H1 (cell line): ENCODE results near the gene BORCS8. TPM values are rescaled to one million over a fixed set of nuclear protein-coding genes. Genes with fewer than 3 reads are reported as not detected.
A peak's percentile ranks its signal among the peaks of the same experiment; 100 is the strongest.

Experiments used
- CTCF ChIA-PET: fragments of 300-600 bp; sonication (Branson Sonifier 250); formaldehyde crosslinking; loops from one replicate; lab custom pipeline; 2021; ENCODE audit not compliant: partially characterized antibody; lab: Charles Lee
- POLR2A ChIA-PET: fragments of 300-600 bp; sonication (Branson Sonifier 250); formaldehyde crosslinking; loops from one replicate; lab custom pipeline; 2021; ENCODE audit warnings: inconsistent platforms; ENCODE audit not compliant: partially characterized antibody; lab: Charles Lee
- DNase-seq, 2 experiments: peaks; one replicate each; pipeline versions ENCODE4 v3.0.0 to v3.0.0-alpha.2; 2010 to 2022; ENCODE audit warnings: low spot score in 2 of 2, low read depth in 1 of 2, mixed read lengths in 1 of 2
- FAIRE-seq: peaks from 2 replicates; lab custom pipeline; 2011; peaks lifted over from hg19 to GRCh38; lab: Jason Lieb, UNC
- H2AFZ ChIP-seq: 2 replicates; pipeline ENCODE4 v1.8.1; 2012; ENCODE audit warnings: low read length, inconsistent platforms
- H2AK5ac ChIP-seq: 2 replicates; pipeline ENCODE4 v1.6.1; 2013; ENCODE audit warnings: low read depth, low read length
- H2BK120ac ChIP-seq: replicated peaks from 2 replicates; pipeline ENCODE3; 2013; ENCODE audit warnings: low read depth, low read length, inconsistent platforms
- H2BK12ac ChIP-seq: 2 replicates; pipeline ENCODE4 v1.6.1; 2013; ENCODE audit warnings: low read depth, low read length
- H2BK15ac ChIP-seq: 2 replicates; pipeline ENCODE4 v1.6.1; 2013; ENCODE audit warnings: low read length
- H2BK20ac ChIP-seq: 2 replicates; pipeline ENCODE4 v1.6.1; 2013; ENCODE audit warnings: low read length
- H2BK5ac ChIP-seq: 2 replicates; pipeline ENCODE4 v1.6.1; 2013; ENCODE audit warnings: low read depth, low read length
- H3K14ac ChIP-seq: 2 replicates; pipeline ENCODE4 v1.6.1; 2013; ENCODE audit warnings: inconsistent platforms; ENCODE audit not compliant: insufficient read length
- H3K18ac ChIP-seq: 2 replicates; pipeline ENCODE4 v1.6.1; 2013; ENCODE audit warnings: low read length; ENCODE audit errors: extremely low read depth
- H3K23ac ChIP-seq: 2 replicates; pipeline ENCODE4 v1.6.1; 2013; ENCODE audit warnings: inconsistent platforms; ENCODE audit not compliant: insufficient read length
- H3K23me2 ChIP-seq: 2 replicates; pipeline ENCODE4 v1.6.1; 2013; ENCODE audit warnings: low read depth, low read length
- H3K27ac ChIP-seq: 2 replicates; pipeline ENCODE4 v1.6.1; 2011; ENCODE audit warnings: low read depth, low read length, inconsistent platforms
- H3K27me3 ChIP-seq, 4 experiments: replicated peaks in 1 of 4; 1 replicate in 1 of 4; 2 replicates in 3 of 4; pipeline versions ENCODE4 v1.6.1 to v1.8.1; 2011 to 2013; ENCODE audit warnings: low read length in 3 of 4, mild to moderate bottlenecking in 3 of 4, inconsistent platforms in 2 of 4, mixed read lengths in 2 of 4, moderate library complexity in 1 of 4; ENCODE audit not compliant: control insufficient read depth in 3 of 4, insufficient read depth in 3 of 4; ENCODE audit errors: extremely low read depth in 1 of 4
- H3K36me3 ChIP-seq, 4 experiments: 2 replicates each; pipeline versions ENCODE4 v1.6.1 to v1.8.1; 2011 to 2013; ENCODE audit warnings: mild to moderate bottlenecking in 4 of 4, low read length in 3 of 4, moderate library complexity in 2 of 4, control low read depth in 1 of 4, inconsistent platforms in 1 of 4; ENCODE audit not compliant: insufficient read depth in 4 of 4, control insufficient read depth in 2 of 4
- H3K4ac ChIP-seq: replicated peaks from 2 replicates; pipeline ENCODE3; 2013; ENCODE audit warnings: low read length, low read depth, mixed read lengths, inconsistent platforms; ENCODE audit not compliant: insufficient read length
- H3K4me1 ChIP-seq, 4 experiments: replicated peaks in 1 of 4; 1 replicate in 1 of 4; 2 replicates in 3 of 4; pipeline versions ENCODE4 v1.6.1 to v1.8.1; 2011 to 2013; ENCODE audit warnings: low read length in 3 of 4, inconsistent platforms in 2 of 4, mixed read lengths in 1 of 4; ENCODE audit not compliant: insufficient read depth in 4 of 4, control insufficient read depth in 3 of 4
- H3K4me2 ChIP-seq, 2 experiments: 2 replicates each; pipeline versions ENCODE4 v1.6.1 to v1.8.1; 2011 to 2013; ENCODE audit warnings: low read depth in 2 of 2, low read length in 2 of 2, control low read depth in 1 of 2, inconsistent platforms in 1 of 2, mild to moderate bottlenecking in 1 of 2; ENCODE audit not compliant: insufficient read depth in 1 of 2
- H3K4me3 ChIP-seq, 4 experiments: fragments of 200-600, 300-600 bp in 1 of 4; sonication (generic), shearing (Covaris generic), sonication (Bioruptor Twin) in 1 of 4; 2 replicates each; pipeline versions ENCODE4 v1.5.1 to v1.8.1; 2011 to 2016; ENCODE audit warnings: low read length in 4 of 4, low read depth in 3 of 4, control low read depth in 2 of 4, inconsistent platforms in 2 of 4, mild to moderate bottlenecking in 2 of 4, mixed read lengths in 1 of 4, moderate library complexity in 1 of 4; ENCODE audit not compliant: insufficient read depth in 2 of 4; ENCODE audit errors: extremely low read depth in 1 of 4
- H3K56ac ChIP-seq: replicated peaks from 2 replicates; pipeline ENCODE3; 2013; ENCODE audit warnings: low read depth, mild to moderate bottlenecking, mixed read lengths, low read length, inconsistent platforms; ENCODE audit not compliant: insufficient read length
- H3K79me1 ChIP-seq: 2 replicates; pipeline ENCODE4 v1.6.1; 2013; ENCODE audit warnings: low read depth, low read length, control low read depth
- H3K79me2 ChIP-seq, 2 experiments: 2 replicates each; pipeline versions ENCODE4 v1.6.1 to v1.8.1; 2012 to 2013; ENCODE audit warnings: low read length in 2 of 2, mild to moderate bottlenecking in 2 of 2, inconsistent platforms in 1 of 2; ENCODE audit not compliant: insufficient read depth in 2 of 2, control insufficient read depth in 1 of 2
- H3K9ac ChIP-seq, 4 experiments: replicated peaks in 1 of 4; 1 replicate in 1 of 4; 2 replicates in 3 of 4; pipeline versions ENCODE4 v1.6.1 to v1.8.1; 2011 to 2013; ENCODE audit warnings: low read depth in 3 of 4, low read length in 3 of 4, control low read depth in 2 of 4, mild to moderate bottlenecking in 2 of 4, moderate library complexity in 2 of 4, inconsistent platforms in 1 of 4; ENCODE audit errors: extremely low read depth in 1 of 4
- H3K9me3 ChIP-seq, 2 experiments: 2 replicates each; pipeline versions ENCODE4 v1.6.1 to v1.8.1; 2012 to 2013; ENCODE audit warnings: mild to moderate bottlenecking in 2 of 2, moderate library complexity in 2 of 2, control low read depth in 1 of 2, inconsistent platforms in 1 of 2, low read depth in 1 of 2, low read length in 1 of 2, mixed read lengths in 1 of 2; ENCODE audit not compliant: insufficient read depth in 2 of 2
- H4K20me1 ChIP-seq, 2 experiments: replicated peaks in 1 of 2; 2 replicates each; pipeline versions ENCODE3 to v1.8.1; 2011 to 2013; ENCODE audit warnings: inconsistent platforms in 2 of 2, low read length in 2 of 2, mild to moderate bottlenecking in 1 of 2; ENCODE audit not compliant: insufficient read depth in 2 of 2, control insufficient read depth in 1 of 2
- H4K5ac ChIP-seq: 2 replicates; pipeline ENCODE4 v1.6.1; 2013; ENCODE audit warnings: low read length, low read depth, mixed read lengths, inconsistent platforms; ENCODE audit not compliant: insufficient read length
- H4K8ac ChIP-seq: 2 replicates; pipeline ENCODE4 v1.8.0; 2013; ENCODE audit warnings: mild to moderate bottlenecking, moderate library complexity, low read length, inconsistent platforms; ENCODE audit not compliant: insufficient read depth; ENCODE audit errors: extremely low read depth
- H4K91ac ChIP-seq: replicated peaks from 2 replicates; pipeline ENCODE3; 2013; ENCODE audit warnings: low read length, mixed read lengths, inconsistent platforms; ENCODE audit not compliant: insufficient read length
- CBX5 ChIP-seq: fragments of 300-800, 300-1000 bp; sonication (generic); IDR thresholded peaks from 2 replicates; pipeline ENCODE4 v1.7.1; 2016; ENCODE audit warnings: antibody characterized with exemption, low read length, low read depth
- JUND ChIP-seq: IDR thresholded peaks from 2 replicates; pipeline ENCODE4 v1.6.1; 2011; ENCODE audit warnings: mild to moderate bottlenecking, improper control_type of control experiment, low read length
- KDM5A ChIP-seq: fragments of 200-600 bp; IDR thresholded peaks from 2 replicates; pipeline ENCODE4 v1.7.1; 2012; ENCODE audit warnings: mild to moderate bottlenecking, low read length, inconsistent platforms, mixed read lengths
- POLR2AphosphoS5 ChIP-seq: IDR thresholded peaks from 2 replicates; pipeline ENCODE4 v1.6.1; 2011; ENCODE audit warnings: low read depth, low read length
- RNF2 ChIP-seq: fragments of 200-900, 300-1000 bp; sonication (generic); IDR thresholded peaks from 2 replicates; pipeline ENCODE4 v1.7.1; 2016; ENCODE audit warnings: borderline replicate concordance, low read depth, mild to moderate bottlenecking, antibody characterized with exemption, low read length; ENCODE audit not compliant: poor library complexity, severe bottlenecking; ENCODE audit errors: missing control alignments
- SIN3A ChIP-seq, 2 experiments: IDR thresholded peaks in 1 of 2; conservative IDR thresholded peaks in 1 of 2; 2 replicates each; pipeline ENCODE4 v1.6.1; 2011 to 2012; ENCODE audit warnings: low read length in 2 of 2, improper control_type of control experiment in 1 of 2, low read depth in 1 of 2, mild to moderate bottlenecking in 1 of 2
- SP4 ChIP-seq: IDR thresholded peaks from 2 replicates; pipeline ENCODE4 v1.6.1; 2012; ENCODE audit warnings: low read length, inconsistent platforms
- ZNF274 ChIP-seq: IDR thresholded peaks from 2 replicates; pipeline ENCODE4 v1.7.0; 2012; ENCODE audit warnings: low read length, borderline replicate concordance; ENCODE audit errors: extremely low read depth
- WGBS, 2 experiments: shearing (Covaris generic) in 1 of 2; methylation state at CpG; one replicate each; pipeline versions ENCODE4 v1.1.6 to v1.1.7; 2013 to 2015; ENCODE audit warnings: low lambda C conversion rate in 2 of 2, mixed read lengths in 2 of 2, inconsistent platforms in 1 of 2, low coverage in 1 of 2, missing lambda C conversion rate in 1 of 2; ENCODE audit not compliant: insufficient replicate concordance in 2 of 2, insufficient coverage in 1 of 2, insufficient read length in 1 of 2; ENCODE audit errors: extremely low coverage in 1 of 2, missing lambda C conversion rate in 1 of 2; 5-methylcytosine and 5-hydroxymethylcytosine counted together
- polyA plus RNA-seq, 7 experiments: library from polyadenylated mRNA; depleted of rRNA in 3 of 7; stranded (reverse) in 5 of 7; unstranded in 2 of 7; fragments of >200 nt in 5 of 7; fragments of 200-250 nt in 2 of 7; gene quantifications; 1 replicate in 5 of 7; 2 replicates in 1 of 7; 4 replicates in 1 of 7; pipeline versions ENCODE4 v1.2.1 to v1.2.3, GENCODE V29; 2011 to 2013; ENCODE audit warnings: missing spikeins in 2 of 7, mixed read lengths in 2 of 7
- total RNA-seq: library from RNA; stranded (reverse); fragmentation: NEBNext Ultra II Directional; extraction: Animal tissue kit (Norgen Biotek cat#: 25700); gene quantifications from 2 replicates; pipeline ENCODE4 v1.2.1, GENCODE V29; 2021

BORCS8 gene
- total and polyA plus RNA-seq, 2 of the 8 experiments (the other 6 are each of a cell fraction or from before 2014, with no cell fraction given), result 15.0 to 15.9 TPM

- 73% methylated on average over 9 of the region's 9 CpGs; no CpG with 5 or more reads in 1 of the 2 experiments for WGBS, 2 experiments
- Histone ChIP-seq H3K4me2 (peak overlapping the region; percentile 70 to 81), H4K5ac (no peak overlapping the region), H3K4me1 (peaks cover 0 to 23% (median 11%) of the 10 kb centered on the region in 4 experiments; a peak in 6 of 7 replicates), H4K91ac (no peak overlapping the region), H2AFZ (no peak overlapping the region), H2BK20ac (no peak overlapping the region), H3K79me1 (no peaks in the 10 kb centered on the region), H3K27ac (no peak overlapping the region), H3K23ac (no peak overlapping the region), H4K20me1 (peaks cover 0 to 8% of the 10 kb centered on the region in 2 experiments), H3K4me3 (peak overlapping the region; percentile 15 to 59 (median 26); a peak in 6 of 8 replicates), H4K8ac (no peak overlapping the region), H3K27me3 (peaks cover 2 to 16% (median 11%) of the 10 kb centered on the region in 4 experiments), H3K9me3 (no peaks in the 10 kb centered on the region), H2BK15ac (no peak overlapping the region), H3K18ac (no peak overlapping the region), H2AK5ac (peak overlapping the region; percentile 14), H2BK5ac (no peak overlapping the region), H3K79me2 (no peaks in the 10 kb centered on the region), H2BK12ac (no peak overlapping the region), H3K36me3 (no peaks in the 10 kb centered on the region; a peak in 1 of 8 replicates), H3K9ac (peak overlapping the region in 1 of 4 experiments; percentile 26; a peak in 1 of 7 replicates), H2BK120ac (no peak overlapping the region), H3K14ac (no peak overlapping the region), H3K4ac (no peak overlapping the region), H3K23me2 (peaks cover 7% of the 10 kb centered on the region; the same call in 1 of the 2 replicates), H3K56ac (no peak overlapping the region)
- no peak for DNase-seq
- ChIA-PET CTCF (interaction anchor here (0.7 to 2.9 kb wide), 7 partner anchors 10 to 118 kb away, joined by 3 to 9 read pairs (median 4); no protein-coding TSS in a partner anchor), POLR2A (interaction anchor here (0.9 to 11.8 kb wide), 5 partner anchors 11 to 29 kb away, joined by 4 to 133 read pairs (median 6); no protein-coding TSS in a partner anchor)
- TF ChIP-seq KDM5A, result no peak
- no peak for TF ChIP-seq ZNF274
- TF ChIP-seq CBX5, result no peak
- no peak for TF ChIP-seq SP4
- no peak for TF ChIP-seq POLR2AphosphoS5
- no peak for TF ChIP-seq SIN3A (conservative IDR thresholded peaks at IDR 0.05 in 1 of 2, IDR thresholded peaks at IDR 0.05 in 1 of 2; ENCODE audit: low read depth in 1 of 2, low read length in 2 of 2)
- TF ChIP-seq JUND, result no peak
- no peak for TF ChIP-seq RNF2
- FAIRE-seq, result no peak
These were observed 22.5 kb downstream of the BORCS8 start for GRCh38 chr19:19169236-19170052.
